GM13977 (cell line): ENCODE results near the gene C10orf90.

Experiments used
- DNase-seq: peaks from one replicate; pipeline ENCODE4 v3.0.0; 2012; ENCODE audit warnings: low spot score
- CTCF ChIP-seq: IDR thresholded peaks from 2 replicates; pipeline ENCODE4 v1.5.1; 2012; ENCODE audit warnings: mild to moderate bottlenecking, control low read depth; ENCODE audit not compliant: insufficient read depth; ENCODE audit errors: extremely low read depth, missing control alignments
- in situ Hi-C: fragments of 300-500 bp; cut with MboI; formaldehyde crosslinking; loops from one replicate; pipeline ENCODE4 v1.12.0; 2022; ENCODE audit warnings: low sequenced_read_pairs, low pct_unique_long_range_greater_than_20kb, mixed read lengths, inconsistent platforms; ENCODE audit not compliant: unreplicated experiment

Gene C10orf90

GRCh38 chr10:126475074-126475691, 195.3 kb downstream of the C10orf90 start:
- in situ Hi-C loops, result loop anchor here (25.0 kb wide), 1 partner anchor 488 kb away; no protein-coding TSS in a partner anchor
- no peak for DNase-seq
- TF ChIP-seq CTCF, result no peak

GRCh38 chr10:126474031-126474430, 196.5 kb downstream of the C10orf90 start:
- TF ChIP-seq CTCF, result no peak
- in situ Hi-C loops, result no loop called here

GRCh38 chr10:126470991-126471390, 199.5 kb downstream of the C10orf90 start:
- DNase-seq, result no peak
- no peak for TF ChIP-seq CTCF
- in situ Hi-C loops, result no loop called here

More at GRCh38 chr10:126474031-126474430, 196.5 kb downstream of the C10orf90 start:
- DNase-seq, result no peak

- DNase-seq, result no peak
- in situ Hi-C loops, result no loop called here
- no peak for TF ChIP-seq CTCF
Measured at GRCh38 chr10:126469692-126470091, 200.8 kb downstream of the C10orf90 start.

- no peak for DNase-seq
- no peak for TF ChIP-seq CTCF
- in situ Hi-C loops, result no loop called here
Measured at GRCh38 chr10:126468876-126469643, 201.4 kb downstream of the C10orf90 start.

- TF ChIP-seq CTCF, result no peak
- no peak for DNase-seq
- in situ Hi-C loops, result no loop called here
Measured at GRCh38 chr10:126468467-126468866, 202.0 kb downstream of the C10orf90 start.
